Fibroblast of skin of back (primary cell): Measurements from ENCODE around the gene PKD2L2. TPM values are rescaled to one million over a fixed set of nuclear protein-coding genes. Genes with fewer than 3 reads are reported as not detected.
A peak's percentile ranks its signal among the peaks of the same experiment; 100 is the strongest.
"Not testable (repeated sequence)": the region's sequence is repeated elsewhere in the genome, so short reads cannot be mapped to it uniquely, and the experiment has no call there.

ENCODE experiments used
- DNase-seq: peaks from one replicate; pipeline ENCODE4 v3.0.0-alpha.2; 2013
- polyA plus RNA-seq, 2 experiments: library from polyadenylated mRNA; unstranded; fragments of 120-200 nt; gene quantifications; one replicate each; pipeline ENCODE4 v1.2.1, GENCODE V29; 2013; ENCODE audit not compliant: insufficient read length in 2 of 2

The PKD2L2 gene
- polyA plus RNA-seq (2013, experiment 1 of 2; ENCODE audit: insufficient read length) = not detected
- polyA plus RNA-seq (2013, experiment 2 of 2; ENCODE audit: insufficient read length) = not detected

- DNase-seq = peak; percentile 86
Observed at GRCh38 chr5:137888863-137889759, at the start of gene PKD2L2. Gene PKD2L2, plus strand, starts transcription at chr5:137889457. Its CDS starts 35 bp downstream, at chr5:137889492.

- DNase-seq = no peak
Observed at GRCh38 chr5:137842296-137842695, 47.0 kb upstream of the PKD2L2 start.

GRCh38 chr5:137843676-137844299 is 45.5 kb upstream of the PKD2L2 start:
- no peak for DNase-seq

GRCh38 chr5:137845472-137845871 is 43.8 kb upstream of the PKD2L2 start:
- no peak for DNase-seq

- DNase-seq = no peak
Observed at GRCh38 chr5:137847687-137848086, 41.6 kb upstream of the PKD2L2 start.

GRCh38 chr5:137853165-137853564 is 36.1 kb upstream of the PKD2L2 start:
- not testable (repeated sequence) for DNase-seq

- DNase-seq = no peak
Observed at GRCh38 chr5:137856201-137856600, 33.1 kb upstream of the PKD2L2 start.

- no peak for DNase-seq
Observed at GRCh38 chr5:137856916-137857862, 32.1 kb upstream of the PKD2L2 start.

GRCh38 chr5:137858223-137858916 is 30.9 kb upstream of the PKD2L2 start:
- no peak for DNase-seq

DNA sequence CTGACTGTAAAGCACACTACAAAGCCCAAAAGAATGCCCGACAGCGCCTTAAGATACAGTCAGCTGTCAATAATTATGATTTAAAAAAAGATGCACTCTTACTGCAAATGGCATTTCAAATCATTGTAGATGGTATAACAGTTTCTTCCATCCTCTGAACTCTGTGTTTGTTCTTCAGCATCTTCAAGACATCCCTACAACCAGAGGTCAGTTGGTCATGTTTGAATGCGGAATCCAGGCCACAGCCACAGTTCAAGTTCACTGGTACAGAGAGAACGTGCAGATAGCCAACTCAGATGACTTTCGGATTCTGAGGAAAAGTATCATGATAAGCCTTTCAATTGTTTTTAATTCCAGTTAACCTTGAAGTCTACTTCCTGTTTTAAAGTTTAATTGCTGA is 30.3 kb upstream of the PKD2L2 start:
- DNase-seq = no peak

GRCh38 chr5:137862251-137862650 is 27.0 kb upstream of the PKD2L2 start:
- DNase-seq = no peak

GRCh38 chr5:137863653-137864052 is 25.6 kb upstream of the PKD2L2 start:
- DNase-seq = not testable (repeated sequence)

GRCh38 chr5:137866541-137867388 is 22.5 kb upstream of the PKD2L2 start:
- no peak for DNase-seq

DNA sequence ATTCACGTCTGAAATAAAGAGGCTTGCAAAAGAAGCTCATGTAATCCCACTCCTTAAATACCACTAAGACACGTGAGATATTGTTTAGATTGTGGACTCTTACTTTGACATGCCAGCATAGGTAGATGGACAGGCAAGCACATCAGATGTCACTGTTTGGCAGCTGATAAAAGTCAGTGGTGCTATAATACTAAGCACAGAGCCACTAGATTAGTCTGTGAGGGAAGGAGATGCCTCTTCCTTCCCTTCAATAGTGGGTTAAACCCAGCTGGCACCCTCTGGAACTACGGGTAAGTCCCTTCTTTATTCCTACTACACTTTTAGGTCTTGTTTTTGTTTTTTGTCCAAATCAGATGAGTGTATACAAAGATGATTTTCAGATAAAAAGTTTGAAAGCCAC is 21.6 kb upstream of the PKD2L2 start, which contains the start of gene MYOT:
Gene MYOT (plus strand): TSS at position 197 of the 400 bp plus-strand sequence. CDS start 2,792 bp downstream, outside the sequence.
- DNase-seq = no peak

GRCh38 chr5:137870647-137871339 is 18.5 kb upstream of the PKD2L2 start:
- no peak for DNase-seq

DNA sequence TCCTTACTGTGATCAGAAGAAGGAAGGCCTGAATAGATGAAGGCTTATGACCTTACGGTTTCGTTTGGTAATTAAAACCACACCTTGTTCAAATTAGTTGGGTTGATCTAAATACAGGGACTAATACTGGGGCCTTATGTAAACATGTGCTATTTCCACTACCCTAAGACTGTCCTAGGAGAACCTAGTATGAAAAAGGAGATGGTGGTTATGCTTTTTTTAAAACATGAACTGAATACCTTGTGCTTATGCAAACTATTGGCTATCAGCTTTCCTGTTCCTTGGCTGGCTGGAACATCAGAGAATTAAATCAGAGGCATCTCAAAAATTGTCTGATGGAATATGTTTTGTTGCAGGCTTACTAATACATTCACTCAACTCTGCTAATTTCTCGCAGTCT is 17.7 kb upstream of the PKD2L2 start:
- DNase-seq = no peak

DNA sequence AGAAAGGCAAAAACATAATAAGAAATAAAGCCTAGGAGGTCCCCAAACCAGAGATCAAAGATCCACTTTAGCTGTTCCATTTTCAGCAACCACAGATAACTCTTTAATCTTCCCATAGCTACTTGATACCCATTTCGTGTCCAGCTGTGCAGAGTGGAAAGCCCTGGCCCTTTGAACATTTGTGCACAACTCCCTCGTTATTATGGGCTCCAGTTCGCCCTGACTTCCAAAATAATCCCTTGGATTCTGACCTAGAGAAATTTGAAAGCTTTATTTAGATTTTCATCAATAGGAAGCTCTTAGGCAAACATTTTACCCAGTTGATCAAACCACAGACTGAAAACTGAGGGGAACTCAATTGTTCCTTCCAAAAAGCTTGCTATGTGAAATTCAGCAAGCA is 16.8 kb upstream of the PKD2L2 start:
- no peak for DNase-seq

GRCh38 chr5:137876101-137876500 is 13.2 kb upstream of the PKD2L2 start:
- DNase-seq = no peak

DNA sequence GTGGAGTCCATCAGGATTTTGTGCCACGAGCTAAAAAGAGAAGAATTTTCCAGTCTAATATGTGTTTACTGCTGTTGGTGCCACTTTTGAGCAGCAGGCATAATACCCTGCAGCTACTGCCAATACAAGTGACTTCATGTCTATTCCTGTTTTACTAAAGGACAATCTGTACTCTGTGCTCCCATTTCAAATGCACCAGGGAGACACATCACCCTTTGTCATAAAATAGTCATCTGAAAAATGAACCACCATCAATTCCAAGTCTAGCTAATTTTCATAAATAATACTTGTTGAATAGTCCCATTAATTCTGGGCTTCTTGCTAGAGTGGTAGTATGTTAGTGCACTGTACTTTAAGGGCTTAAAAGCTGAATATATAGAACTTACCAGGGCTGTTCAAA is 8.9 kb upstream of the PKD2L2 start:
- DNase-seq = no peak

- no peak for DNase-seq
Observed at GRCh38 chr5:137887831-137888230, 1.4 kb upstream of the PKD2L2 start.
